DOHH2 (cell line): ENCODE results near the gene QRFPR.

Experiments
- EZH2phosphoT487 ChIP-seq: fragments of 200-600 bp; sonication (generic); IDR thresholded peaks from 2 replicates; pipeline ENCODE4 v1.6.1; 2017; ENCODE audit warnings: borderline replicate concordance, mild to moderate bottlenecking, antibody characterized with exemption, low read length, moderate library complexity, mixed read lengths
- TF ChIP-seq, protein P1 (sequence below): fragments of 200-600 bp; sonication (generic); IDR thresholded peaks from one replicate; pipeline ENCODE4 v1.5.1; 2014; ENCODE audit warnings: antibody characterized with exemption, mild to moderate bottlenecking, low read depth, low read length; ENCODE audit not compliant: poor library complexity, severe bottlenecking

GRCh38 chr4:121370729-121371325 is 10.0 kb downstream of the QRFPR start:
- TF ChIP-seq, protein P1, sequence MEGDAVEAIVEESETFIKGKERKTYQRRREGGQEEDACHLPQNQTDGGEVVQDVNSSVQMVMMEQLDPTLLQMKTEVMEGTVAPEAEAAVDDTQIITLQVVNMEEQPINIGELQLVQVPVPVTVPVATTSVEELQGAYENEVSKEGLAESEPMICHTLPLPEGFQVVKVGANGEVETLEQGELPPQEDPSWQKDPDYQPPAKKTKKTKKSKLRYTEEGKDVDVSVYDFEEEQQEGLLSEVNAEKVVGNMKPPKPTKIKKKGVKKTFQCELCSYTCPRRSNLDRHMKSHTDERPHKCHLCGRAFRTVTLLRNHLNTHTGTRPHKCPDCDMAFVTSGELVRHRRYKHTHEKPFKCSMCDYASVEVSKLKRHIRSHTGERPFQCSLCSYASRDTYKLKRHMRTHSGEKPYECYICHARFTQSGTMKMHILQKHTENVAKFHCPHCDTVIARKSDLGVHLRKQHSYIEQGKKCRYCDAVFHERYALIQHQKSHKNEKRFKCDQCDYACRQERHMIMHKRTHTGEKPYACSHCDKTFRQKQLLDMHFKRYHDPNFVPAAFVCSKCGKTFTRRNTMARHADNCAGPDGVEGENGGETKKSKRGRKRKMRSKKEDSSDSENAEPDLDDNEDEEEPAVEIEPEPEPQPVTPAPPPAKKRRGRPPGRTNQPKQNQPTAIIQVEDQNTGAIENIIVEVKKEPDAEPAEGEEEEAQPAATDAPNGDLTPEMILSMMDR, result peak; percentile 64
- TF ChIP-seq EZH2phosphoT487, result no peak
